AG10803 (cell line): ENCODE measurements around the gene CCDC146.
"Not testable (repeated sequence)": the region's sequence is repeated elsewhere in the genome, so short reads cannot be mapped to it uniquely, and the experiment has no call there.

Experiments used
- DNase-seq: peaks from one replicate; pipeline ENCODE4 v3.0.0; 2010; ENCODE audit warnings: low read depth
- H3K4me3 ChIP-seq: 2 replicates; pipeline ENCODE4 v1.5.1; 2011; ENCODE audit warnings: mild to moderate bottlenecking, low read length, control low read depth
- TF ChIP-seq, protein P1 (sequence below): conservative IDR thresholded peaks from 2 replicates; pipeline ENCODE4 v1.5.1; 2011; ENCODE audit warnings: mild to moderate bottlenecking, low read length, control low read depth, inconsistent platforms

Gene CCDC146

DNA sequence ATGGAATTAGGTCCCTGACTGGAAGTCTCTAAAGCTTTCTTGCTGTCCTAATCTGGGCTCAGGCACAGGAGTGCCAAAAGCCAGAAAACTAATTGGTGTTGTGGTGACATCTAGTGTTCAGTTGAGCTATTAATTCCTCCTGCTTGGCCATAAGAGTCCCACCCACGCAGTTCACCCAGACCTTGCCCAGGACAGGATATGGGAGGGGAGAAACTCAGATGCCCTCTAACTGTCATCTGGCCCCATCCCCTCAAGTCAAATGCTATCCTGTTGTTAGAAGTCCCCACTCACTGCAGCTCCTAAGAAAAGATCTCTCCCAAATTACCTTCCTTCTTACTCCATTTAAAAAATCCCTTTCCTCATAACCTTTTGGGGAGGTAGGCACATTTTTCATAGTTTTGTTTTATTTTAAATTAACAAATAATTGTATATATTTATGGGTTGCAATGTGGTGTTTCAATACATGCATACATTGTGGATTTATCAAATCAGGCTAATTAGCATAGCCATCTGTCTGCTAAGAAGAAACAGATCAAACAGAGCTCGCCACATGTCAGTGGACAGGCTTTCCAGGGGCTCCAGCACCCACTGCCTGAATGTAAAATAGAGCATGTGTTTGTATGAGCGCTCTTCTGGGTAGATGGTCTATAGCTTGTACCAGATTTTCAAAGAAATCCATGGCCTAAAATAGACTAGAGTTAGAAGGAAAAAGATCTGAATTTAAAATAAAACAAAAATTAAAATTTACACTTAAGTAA is 209.7 kb downstream of the CCDC146 start:
- TF ChIP-seq, protein P1, sequence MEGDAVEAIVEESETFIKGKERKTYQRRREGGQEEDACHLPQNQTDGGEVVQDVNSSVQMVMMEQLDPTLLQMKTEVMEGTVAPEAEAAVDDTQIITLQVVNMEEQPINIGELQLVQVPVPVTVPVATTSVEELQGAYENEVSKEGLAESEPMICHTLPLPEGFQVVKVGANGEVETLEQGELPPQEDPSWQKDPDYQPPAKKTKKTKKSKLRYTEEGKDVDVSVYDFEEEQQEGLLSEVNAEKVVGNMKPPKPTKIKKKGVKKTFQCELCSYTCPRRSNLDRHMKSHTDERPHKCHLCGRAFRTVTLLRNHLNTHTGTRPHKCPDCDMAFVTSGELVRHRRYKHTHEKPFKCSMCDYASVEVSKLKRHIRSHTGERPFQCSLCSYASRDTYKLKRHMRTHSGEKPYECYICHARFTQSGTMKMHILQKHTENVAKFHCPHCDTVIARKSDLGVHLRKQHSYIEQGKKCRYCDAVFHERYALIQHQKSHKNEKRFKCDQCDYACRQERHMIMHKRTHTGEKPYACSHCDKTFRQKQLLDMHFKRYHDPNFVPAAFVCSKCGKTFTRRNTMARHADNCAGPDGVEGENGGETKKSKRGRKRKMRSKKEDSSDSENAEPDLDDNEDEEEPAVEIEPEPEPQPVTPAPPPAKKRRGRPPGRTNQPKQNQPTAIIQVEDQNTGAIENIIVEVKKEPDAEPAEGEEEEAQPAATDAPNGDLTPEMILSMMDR = peak; percentile 73
- no peak overlapping the region for H3K4me3 ChIP-seq
- DNase-seq = peak; percentile 85

GRCh38 chr7:77334039-77334438 is 211.6 kb downstream of the CCDC146 start:
- not testable (repeated sequence) for H3K4me3 ChIP-seq, DNase-seq

- TF ChIP-seq, protein P1 = no peak
- peak; percentile 56 for DNase-seq
- no peak overlapping the region for H3K4me3 ChIP-seq
These were observed 213.2 kb downstream of the CCDC146 start for GRCh38 chr7:77335581-77335980.

- DNase-seq = no peak
- no peak overlapping the region for H3K4me3 ChIP-seq
- TF ChIP-seq, protein P1 = no peak
These were observed 215.1 kb downstream of the CCDC146 start for GRCh38 chr7:77337456-77337990.

DNA sequence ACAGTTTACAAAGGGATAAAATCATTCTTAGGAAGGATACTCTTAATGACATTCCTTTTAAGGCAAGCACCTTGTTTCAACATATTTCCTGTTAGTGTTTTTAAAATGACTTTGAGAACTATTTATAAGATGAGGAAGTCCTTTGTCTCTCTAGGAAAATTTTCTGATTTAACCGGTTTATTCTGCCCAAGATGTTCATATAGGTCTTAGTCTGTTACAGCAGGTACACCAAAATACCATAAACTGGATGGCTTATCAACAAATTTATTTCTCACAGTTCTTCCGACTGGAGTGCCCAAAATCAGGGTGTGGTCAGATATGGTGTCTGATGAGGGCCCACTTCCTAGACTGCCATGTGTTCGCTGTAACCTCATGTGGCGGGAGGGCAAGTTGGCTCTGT is 215.8 kb downstream of the CCDC146 start:
- H3K4me3 ChIP-seq = no peak overlapping the region
- DNase-seq = no peak
- TF ChIP-seq, protein P1 = no peak

GRCh38 chr7:77338883-77339629 is 216.6 kb downstream of the CCDC146 start:
- H3K4me3 ChIP-seq = no peak overlapping the region
- TF ChIP-seq, protein P1 = no peak
- DNase-seq = peak; percentile 36

- H3K4me3 ChIP-seq = no peak overlapping the region
- no peak for DNase-seq
- TF ChIP-seq, protein P1 = no peak
These were observed 217.3 kb downstream of the CCDC146 start for GRCh38 chr7:77339726-77340125.
